Adrenal gland (tissue), 12 donors: ENCODE results near the gene GNB1L. TPM values are rescaled to one million over a fixed set of nuclear protein-coding genes. Genes with fewer than 3 reads are reported as not detected.

ENCODE experiments used
- DNase-seq, 7 donors: peaks; one replicate each; pipeline ENCODE4 v3.0.0-alpha.2; 2019 to 2020
- H3K27ac ChIP-seq, 5 donors: fragments of 200-600 bp; sonication (generic) in 4 of 5; 1 replicate in 3 of 5; 2 replicates in 2 of 5; pipeline versions ENCODE4 v1.5.1 to v1.8.0; 2016 to 2020; ENCODE audit warnings: mild to moderate bottlenecking in 1 of 5
- H3K27me3 ChIP-seq: fragments of 200-600 bp; 2 replicates; pipeline ENCODE4 v1.8.0; 2021
- H3K36me3 ChIP-seq, 2 donors: fragments of 200-600 bp; replicated peaks in 1 of 2; 1 replicate in 1 of 2; 2 replicates in 1 of 2; pipeline versions ENCODE4 v1.5.1 to v1.8.0; 2018 to 2022
- H3K4me1 ChIP-seq, 2 donors: fragments of 200-600 bp; replicated peaks in 1 of 2; 1 replicate in 1 of 2; 2 replicates in 1 of 2; pipeline versions ENCODE4 v1.5.1 to v1.8.0; 2018 to 2021
- H3K4me3 ChIP-seq, 4 donors: fragments of 200-600 bp; sonication (generic) in 3 of 4; one replicate each; pipeline ENCODE4 v1.5.1; 2016 to 2018
- H3K9me3 ChIP-seq, 3 donors: fragments of 200-600 bp; sonication (generic) in 1 of 3; replicated peaks in 1 of 3; 1 replicate in 2 of 3; 2 replicates in 1 of 3; pipeline versions ENCODE4 v1.5.1 to v1.8.0; 2016 to 2021
- CTCF ChIP-seq, 6 experiments: fragments of 450-650 bp in 4 of 6; fragments of 200-600 bp in 2 of 6; sonication (generic) in 1 of 6; IDR thresholded peaks; 1 replicate in 5 of 6; 2 replicates in 1 of 6; pipeline versions ENCODE4 v1.5.1 to v1.8.0; 2016 to 2021; ENCODE audit warnings: antibody characterized with exemption in 6 of 6, mild to moderate bottlenecking in 2 of 6, moderate library complexity in 1 of 6
- POLR2A ChIP-seq, 2 donors: fragments of 450-650 bp; IDR thresholded peaks; one replicate each; pipeline ENCODE4 v1.6.1; 2017; ENCODE audit warnings: antibody characterized with exemption in 2 of 2, mild to moderate bottlenecking in 2 of 2, moderate library complexity in 1 of 2
- WGBS, 4 donors: extraction: QIAGEN DNeasy Blood & Tissue Kit in 2 of 4; methylation state at CpG; one replicate each; pipeline versions ENCODE4 v1.1.5 to v1.1.7; 2013 to 2017; 5-methylcytosine and 5-hydroxymethylcytosine counted together
- intact Hi-C, 2 donors: fragments of 100-400 bp; cut with DNase I; formaldehyde crosslinking; loops; one replicate each; pipeline versions ENCODE4 v1.14.1 to v1.15.0; 2022 to 2023
- polyA plus RNA-seq, 3 donors: library from polyadenylated mRNA; stranded (reverse); fragments of 200-250 nt in 2 of 3; fragments of 350-450 nt in 1 of 3; fragmentation: Illumina TruSeq in 1 of 3; extraction: RNeasy Lipid Tissue Mini Kit (QIAGEN cat#74804) in 1 of 3; gene quantifications; one replicate each; pipeline ENCODE4 v1.2.3, GENCODE V29; 2013 to 2014
- total RNA-seq, 9 donors: library from RNA; depleted of rRNA in 4 of 9; stranded (reverse); fragments of >200 nt in 4 of 9; fragments of 120-200 nt in 1 of 9; fragmentation: NEBNext Ultra II Directional in 1 of 9; extraction: Animal tissue kit (Norgen Biotek cat#: 25700) in 1 of 9; gene quantifications; one replicate each; pipeline versions ENCODE4 v1.1.0 to v1.2.4, GENCODE V29; 2013 to 2023
- donor health status: healthy with polysubstance abuse.
- donor health status: Bipolar disorder and iron deficiency.
- donor health status: DM: yes; HTN: yes; CAD: no.
- donor health status: DM: no; HTN: no; CAD: no.
- donor health status: DM: no; HTN: no; CAD: no.
- donor health status: DM: yes; HTN: yes; CAD: no.

The GNB1L gene
- total and polyA plus RNA-seq, 12 donors = 0.26 to 6.6 (median 4.2) TPM; not detected in 1

GRCh38 chr22:19756288-19757128 lies 98.2 kb downstream of the GNB1L start:
- 4 to 23% (median 7%) methylated on average over 11 to 76 of the region's 76 CpGs for WGBS, 4 donors
- no peak overlapping the region for H3K27ac ChIP-seq
- peaks cover 5 to 8% of the 10 kb centered on the region in 2 donors for H3K4me1 ChIP-seq
- peak in 3 of 6 experiments; percentile 37 to 55 (median 43) for TF ChIP-seq CTCF (IDR thresholded peaks at IDR 0.05)
- TF ChIP-seq POLR2A (IDR thresholded peaks at IDR 0.05) = no peak
- H3K9me3 ChIP-seq = no peaks in the 10 kb centered on the region
- peaks cover 66% of the 10 kb centered on the region for H3K27me3 ChIP-seq
- intact Hi-C loops = no loop called here
- H3K36me3 ChIP-seq = no peaks in the 10 kb centered on the region
- H3K4me3 ChIP-seq = peak overlapping the region in 1 of 4 donors; percentile 11
- DNase-seq = peak in 6 of 7 donors; percentile 37 to 57 (median 44)

- peaks cover 61% of the 10 kb centered on the region for H3K27me3 ChIP-seq
- TF ChIP-seq POLR2A (IDR thresholded peaks at IDR 0.05) (no peak), CTCF (IDR thresholded peaks at IDR 0.05) (no peak)
- DNase-seq = no peak
- no peak overlapping the region for H3K27ac ChIP-seq
- no peaks in the 10 kb centered on the region for H3K9me3 ChIP-seq
- no peaks in the 10 kb centered on the region for H3K36me3 ChIP-seq
- WGBS, 4 donors = 8 to 18% (median 12%) methylated on average over 7 to 26 of the region's 26 CpGs
- H3K4me3 ChIP-seq = no peak overlapping the region
- intact Hi-C loops = no loop called here
- H3K4me1 ChIP-seq = peaks cover 5 to 8% of the 10 kb centered on the region in 2 donors
Measured at GRCh38 chr22:19755722-19756287, 98.9 kb downstream of the GNB1L start.

GRCh38 chr22:19755145-19755710 lies 99.4 kb downstream of the GNB1L start:
- TF ChIP-seq POLR2A (IDR thresholded peaks at IDR 0.05) = no peak
- no peak for TF ChIP-seq CTCF (IDR thresholded peaks at IDR 0.05)
- intact Hi-C loops = no loop called here
- no peak overlapping the region for H3K27ac ChIP-seq
- H3K27me3 ChIP-seq = peaks cover 61% of the 10 kb centered on the region
- H3K4me3 ChIP-seq = no peak overlapping the region
- H3K36me3 ChIP-seq = no peaks in the 10 kb centered on the region
- peaks cover 5 to 8% of the 10 kb centered on the region in 2 donors for H3K4me1 ChIP-seq
- WGBS, 4 donors = 0 to 4% (median 1%) methylated on average over 2 to 59 of the region's 59 CpGs
- no peak for DNase-seq
- no peaks in the 10 kb centered on the region for H3K9me3 ChIP-seq

GRCh38 chr22:19754701-19755144 lies 100.0 kb downstream of the GNB1L start:
- WGBS, 4 donors = 41 to 61% (median 47%) methylated on average over 8 to 14 of the region's 14 CpGs
- Histone ChIP-seq H3K36me3 (no peaks in the 10 kb centered on the region), H3K4me3 (no peak overlapping the region), H3K9me3 (no peaks in the 10 kb centered on the region), H3K4me1 (peaks cover 5 to 8% of the 10 kb centered on the region in 2 donors), H3K27ac (no peak overlapping the region), H3K27me3 (peaks cover 56% of the 10 kb centered on the region)
- TF ChIP-seq CTCF (IDR thresholded peaks at IDR 0.05) (no peak), POLR2A (IDR thresholded peaks at IDR 0.05) (no peak)
- no peak for DNase-seq
- intact Hi-C loops = no loop called here
